Neuronal stem cell (in vitro differentiated cells): Measurements from ENCODE around the gene FBXL13.

Experiments
- DNase-seq: peaks from one replicate; pipeline ENCODE4 v3.0.0-alpha.2; 2013; ENCODE audit warnings: low spot score
- H2AFZ ChIP-seq: one replicate; pipeline ENCODE4 v1.6.1; 2013; ENCODE audit warnings: mild to moderate bottlenecking, low read length, inconsistent platforms
- H2AK5ac ChIP-seq: 2 replicates; pipeline ENCODE4 v1.6.1; 2013; ENCODE audit warnings: low read depth, mild to moderate bottlenecking, inconsistent platforms, low read length, moderate library complexity, mixed read lengths
- H2BK120ac ChIP-seq: 2 replicates; pipeline ENCODE4 v1.6.1; 2013; ENCODE audit warnings: low read depth, mild to moderate bottlenecking, inconsistent platforms, low read length, moderate library complexity, mixed read lengths
- H2BK12ac ChIP-seq: one replicate; pipeline ENCODE4 v1.6.1; 2013; ENCODE audit warnings: low read length, inconsistent platforms
- H2BK15ac ChIP-seq: 2 replicates; pipeline ENCODE4 v1.6.1; 2013; ENCODE audit warnings: mild to moderate bottlenecking, low read length, inconsistent platforms, mixed read lengths
- H2BK5ac ChIP-seq: one replicate; pipeline ENCODE4 v1.6.1; 2013; ENCODE audit warnings: inconsistent platforms, mild to moderate bottlenecking, low read length, moderate library complexity
- H3K14ac ChIP-seq: one replicate; pipeline ENCODE4 v1.6.1; 2013; ENCODE audit warnings: low read length, inconsistent platforms
- H3K18ac ChIP-seq: 2 replicates; pipeline ENCODE4 v1.6.1; 2013; ENCODE audit warnings: low read length, inconsistent platforms
- H3K23ac ChIP-seq: 2 replicates; pipeline ENCODE4 v1.6.1; 2013; ENCODE audit warnings: low read depth, mild to moderate bottlenecking, mixed read lengths, low read length, inconsistent platforms; ENCODE audit not compliant: poor library complexity
- H3K27ac ChIP-seq: replicated peaks from 3 replicates; pipeline ENCODE4 v1.5.1; 2013; ENCODE audit warnings: low read length, inconsistent platforms
- H3K27me3 ChIP-seq, 3 experiments: 2 replicates each; pipeline ENCODE4 v1.6.1; 2013; ENCODE audit warnings: low read length in 3 of 3, mild to moderate bottlenecking in 2 of 3, inconsistent platforms in 1 of 3, low read depth in 1 of 3, mixed read lengths in 1 of 3, moderate library complexity in 1 of 3; ENCODE audit not compliant: control insufficient read depth in 3 of 3, insufficient read depth in 3 of 3
- H3K36me3 ChIP-seq, 2 donors: replicated peaks in 1 of 2; 2 replicates each; pipeline ENCODE4 v1.6.1; 2013; ENCODE audit warnings: low read length in 2 of 2; ENCODE audit not compliant: control insufficient read depth in 2 of 2, insufficient read depth in 2 of 2
- H3K4ac ChIP-seq: 2 replicates; pipeline ENCODE4 v1.6.1; 2013; ENCODE audit warnings: inconsistent platforms, mild to moderate bottlenecking, low read length, moderate library complexity
- H3K4me1 ChIP-seq, 2 donors: 1 replicate in 1 of 2; 2 replicates in 1 of 2; pipeline ENCODE4 v1.6.1; 2013; ENCODE audit warnings: low read length in 2 of 2, low read depth in 1 of 2; ENCODE audit not compliant: control insufficient read depth in 2 of 2, insufficient read depth in 1 of 2
- H3K4me2 ChIP-seq: one replicate; pipeline ENCODE4 v1.6.1; 2013; ENCODE audit warnings: mild to moderate bottlenecking, low read length, inconsistent platforms; ENCODE audit not compliant: insufficient read depth, poor library complexity, severe bottlenecking
- H3K4me3 ChIP-seq, 2 donors: 2 replicates each; pipeline ENCODE4 v1.5.1; 2013; ENCODE audit warnings: low read length in 2 of 2, mild to moderate bottlenecking in 2 of 2, inconsistent platforms in 1 of 2, moderate library complexity in 1 of 2
- H3K79me1 ChIP-seq: one replicate; pipeline ENCODE4 v1.6.1; 2013; ENCODE audit warnings: low read depth, mild to moderate bottlenecking, inconsistent platforms, low read length, moderate library complexity
- H3K9ac ChIP-seq: one replicate; pipeline ENCODE4 v1.6.1; 2013; ENCODE audit warnings: mild to moderate bottlenecking, low read depth, low read length, inconsistent platforms; ENCODE audit not compliant: poor library complexity
- H3K9me3 ChIP-seq, 2 donors: replicated peaks in 1 of 2; 2 replicates each; pipeline versions ENCODE3 to v1.6.1; 2013; ENCODE audit warnings: low read length in 2 of 2, mild to moderate bottlenecking in 2 of 2, inconsistent platforms in 1 of 2, low read depth in 1 of 2, mixed read lengths in 1 of 2, moderate library complexity in 1 of 2; ENCODE audit not compliant: control insufficient read depth in 2 of 2, insufficient read depth in 1 of 2
- H4K8ac ChIP-seq: one replicate; pipeline ENCODE4 v1.6.1; 2013; ENCODE audit warnings: low read depth, mild to moderate bottlenecking, inconsistent platforms, low read length, moderate library complexity
- H4K91ac ChIP-seq: one replicate; pipeline ENCODE4 v1.6.1; 2013; ENCODE audit warnings: low read length, low read depth, mild to moderate bottlenecking, inconsistent platforms; ENCODE audit not compliant: poor library complexity
- WGBS, 2 donors: extraction: QIAGEN DNeasy Blood & Tissue Kit; methylation state at CpG; one replicate each; pipeline ENCODE4 v1.1.7; 2013; ENCODE audit warnings: missing lambda C conversion rate in 2 of 2, mixed read lengths in 1 of 2; ENCODE audit not compliant: insufficient read length in 2 of 2, insufficient replicate concordance in 1 of 2; ENCODE audit errors: extremely low coverage in 2 of 2; 5-methylcytosine and 5-hydroxymethylcytosine counted together

FBXL13 gene

DNA sequence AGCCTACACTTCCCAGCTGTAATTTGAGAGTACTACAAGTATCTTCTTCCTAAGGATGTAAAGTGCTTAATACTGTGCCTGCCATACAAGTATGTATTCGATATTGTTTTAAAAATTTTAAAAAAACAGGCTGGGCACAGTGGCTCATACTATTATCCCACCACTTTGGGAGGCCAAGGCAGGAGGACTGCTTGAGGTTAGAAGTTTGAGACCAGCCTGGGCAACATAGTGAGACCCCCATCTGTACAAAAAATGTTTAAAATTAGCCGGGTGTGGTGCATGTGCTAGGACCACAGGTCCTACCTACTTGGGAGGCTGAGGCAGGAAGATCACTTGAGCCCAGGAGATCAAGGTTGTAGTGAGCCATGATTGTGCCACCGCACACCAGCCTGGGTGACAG, 8.6 kb upstream of the FBXL13 start:
- Histone ChIP-seq H3K4ac (no peak overlapping the region), H3K23ac (no peak overlapping the region), H3K36me3 (peaks cover 0 to 78% of the 10 kb centered on the region in 2 donors), H2BK120ac (no peak overlapping the region), H3K79me1 (no peaks in the 10 kb centered on the region), H3K27ac (no peak overlapping the region), H3K27me3 (no peaks in the 10 kb centered on the region), H3K4me3 (no peak overlapping the region), H3K4me1 (no peaks in the 10 kb centered on the region), H2BK5ac (no peak overlapping the region), H3K9ac (no peak overlapping the region), H3K18ac (no peak overlapping the region), H2BK12ac (no peak overlapping the region), H4K8ac (no peak overlapping the region), H2AK5ac (no peak overlapping the region), H4K91ac (no peak overlapping the region), H3K4me2 (no peak overlapping the region), H3K9me3 (no peaks in the 10 kb centered on the region), H2AFZ (no peak overlapping the region), H3K14ac (no peak overlapping the region), H2BK15ac (no peak overlapping the region)
- no CpG with 5 or more reads among the region's 3 CpGs for WGBS, 2 donors
- DNase-seq = no peak

DNA sequence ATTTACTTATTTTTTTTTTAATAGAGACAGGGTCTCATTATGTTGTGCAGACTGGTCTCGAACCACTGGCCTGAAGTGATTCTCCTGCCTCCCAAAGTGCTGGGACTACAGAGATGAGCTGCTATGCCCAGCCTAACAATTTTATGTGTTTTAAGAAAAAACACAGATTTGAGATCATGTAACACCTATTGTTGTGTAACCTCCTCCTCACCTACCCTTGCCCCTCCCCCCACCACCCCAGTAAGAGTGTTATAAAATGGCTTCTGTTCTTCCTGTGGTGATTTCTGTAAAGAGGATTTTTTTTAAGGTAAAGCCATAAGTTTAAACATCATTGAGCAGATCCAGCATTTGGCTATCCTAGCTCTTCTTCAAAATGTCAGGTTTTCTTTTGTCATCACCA, 7.9 kb upstream of the FBXL13 start:
- H3K23ac ChIP-seq = no peak overlapping the region
- no peak overlapping the region for H3K4me2 ChIP-seq
- no peak overlapping the region for H2AFZ ChIP-seq
- no peak overlapping the region for H3K14ac ChIP-seq
- no peak overlapping the region for H3K9ac ChIP-seq
- H3K4me3 ChIP-seq = no peak overlapping the region
- H3K4me1 ChIP-seq = no peaks in the 10 kb centered on the region
- H3K9me3 ChIP-seq = no peaks in the 10 kb centered on the region
- H2BK120ac ChIP-seq = no peak overlapping the region
- no peak for DNase-seq
- H2AK5ac ChIP-seq = no peak overlapping the region
- no peaks in the 10 kb centered on the region for H3K79me1 ChIP-seq
- H4K8ac ChIP-seq = no peak overlapping the region
- H4K91ac ChIP-seq = no peak overlapping the region
- no peak overlapping the region for H3K4ac ChIP-seq
- H3K18ac ChIP-seq = no peak overlapping the region
- no peaks in the 10 kb centered on the region for H3K27me3 ChIP-seq
- H3K36me3 ChIP-seq = peaks cover under 1 to 78% of the 10 kb centered on the region in 2 donors
- no peak overlapping the region for H2BK15ac ChIP-seq
- H3K27ac ChIP-seq = no peak overlapping the region
- no CpG with 5 or more reads among the region's 1 CpG for WGBS, 2 donors
- H2BK5ac ChIP-seq = no peak overlapping the region
- no peak overlapping the region for H2BK12ac ChIP-seq

DNA sequence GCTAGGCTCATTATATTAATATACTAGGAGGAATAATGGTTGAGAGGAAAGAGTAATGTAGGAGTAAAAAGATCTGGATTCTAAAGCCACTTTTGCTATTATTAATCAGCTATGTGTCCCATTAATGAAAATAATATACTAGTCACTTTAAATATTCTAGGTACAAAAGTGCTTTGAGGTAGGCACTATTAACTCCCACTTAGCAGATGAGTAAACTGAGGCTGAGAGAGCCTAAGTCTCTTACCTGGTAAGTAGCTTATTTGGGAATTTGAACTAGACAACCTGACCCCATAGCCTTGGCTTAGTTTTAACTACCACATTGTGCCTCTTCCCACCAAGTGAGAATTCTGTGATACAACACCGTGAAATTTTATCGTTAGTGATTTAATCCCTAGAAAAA, 6.3 kb upstream of the FBXL13 start:
- no peak overlapping the region for H3K23ac ChIP-seq

DNA sequence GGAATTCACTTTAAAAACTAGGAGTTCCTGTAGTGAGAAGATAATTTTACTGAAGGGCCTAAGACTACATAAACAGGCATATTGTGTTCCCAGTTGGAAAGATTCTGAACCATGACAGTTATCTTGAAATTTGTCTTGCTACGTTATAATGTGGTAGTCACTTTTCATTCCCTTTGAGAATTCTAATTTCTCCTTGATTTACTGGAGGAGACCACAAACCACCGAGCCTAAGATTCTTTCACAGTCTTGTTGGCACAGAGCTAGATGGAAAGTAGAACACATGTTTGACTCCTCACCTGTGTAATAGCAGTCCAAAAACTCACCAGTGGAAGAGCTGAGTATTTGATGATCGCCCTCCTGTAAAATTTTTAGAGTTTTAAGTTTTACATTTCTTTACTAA, 5.2 kb upstream of the FBXL13 start:
- Histone ChIP-seq H2BK120ac (no peak overlapping the region), H2AFZ (no peak overlapping the region), H4K8ac (no peak overlapping the region), H4K91ac (no peak overlapping the region), H3K18ac (no peak overlapping the region), H2AK5ac (no peak overlapping the region), H3K4me2 (no peak overlapping the region), H3K27me3 (no peaks in the 10 kb centered on the region), H2BK12ac (no peak overlapping the region), H3K4me3 (no peak overlapping the region), H3K79me1 (peaks cover 2% of the 10 kb centered on the region), H3K36me3 (peaks cover 3 to 59% of the 10 kb centered on the region in 2 donors), H2BK5ac (no peak overlapping the region), H3K9me3 (no peaks in the 10 kb centered on the region), H3K4me1 (no peaks in the 10 kb centered on the region), H3K9ac (no peak overlapping the region), H3K27ac (no peak overlapping the region), H3K23ac (no peak overlapping the region), H3K14ac (no peak overlapping the region), H3K4ac (no peak overlapping the region), H2BK15ac (no peak overlapping the region)
- DNase-seq = no peak
- no CpG with 5 or more reads among the region's 3 CpGs for WGBS, 2 donors

More for the DNA sequence above, 6.3 kb upstream of the FBXL13 start:
- H3K27me3 ChIP-seq = no peaks in the 10 kb centered on the region
- H2BK5ac ChIP-seq = no peak overlapping the region
- H4K8ac ChIP-seq = no peak overlapping the region
- peaks cover 3 to 70% of the 10 kb centered on the region in 2 donors for H3K36me3 ChIP-seq
- no peak overlapping the region for H3K27ac ChIP-seq
- no peak for DNase-seq
- H2BK12ac ChIP-seq = no peak overlapping the region
- no peaks in the 10 kb centered on the region for H3K9me3 ChIP-seq
- no peak overlapping the region for H2AFZ ChIP-seq
- no peak overlapping the region for H2BK15ac ChIP-seq
- WGBS, 2 donors = no CpG with 5 or more reads among the region's 2 CpGs
- H2AK5ac ChIP-seq = no peak overlapping the region
- H2BK120ac ChIP-seq = no peak overlapping the region
- no peak overlapping the region for H3K14ac ChIP-seq
- H3K4me1 ChIP-seq = no peaks in the 10 kb centered on the region
- H3K4ac ChIP-seq = no peak overlapping the region
- H3K4me3 ChIP-seq = no peak overlapping the region
- no peak overlapping the region for H3K4me2 ChIP-seq
- peaks cover 2% of the 10 kb centered on the region for H3K79me1 ChIP-seq
- no peak overlapping the region for H3K18ac ChIP-seq
- H3K9ac ChIP-seq = no peak overlapping the region
- no peak overlapping the region for H4K91ac ChIP-seq
